SK-N-SH (cell line): ENCODE measurements around the gene NR5A2.

ENCODE experiments used
- CTCF ChIP-seq: fragments of 200-600 bp; sonication (generic); IDR thresholded peaks from 2 replicates; pipeline ENCODE4 v1.6.1; 2017; ENCODE audit warnings: antibody characterized with exemption, mild to moderate bottlenecking, moderate library complexity
- EP300 ChIP-seq, 2 experiments: IDR thresholded peaks; 2 replicates each; pipeline versions ENCODE4 v1.4.0 to v1.6.1; 2012; ENCODE audit warnings: borderline replicate concordance in 1 of 2, low read depth in 1 of 2, low read length in 1 of 2
- FOSL2 ChIP-seq: IDR thresholded peaks from 2 replicates; pipeline ENCODE4 v1.4.0; 2012; ENCODE audit warnings: low read depth, mild to moderate bottlenecking, moderate library complexity, borderline replicate concordance
- JUND ChIP-seq: IDR thresholded peaks from 2 replicates; pipeline ENCODE4 v1.4.0; 2012
- PBX3 ChIP-seq: IDR thresholded peaks from 2 replicates; pipeline ENCODE4; 2012
- POLR2AphosphoS5 ChIP-seq: IDR thresholded peaks from 2 replicates; pipeline ENCODE4 v1.6.1; 2012; ENCODE audit warnings: low read depth, low read length
- REST ChIP-seq: IDR thresholded peaks from 2 replicates; pipeline ENCODE4 v1.6.1; 2012; ENCODE audit warnings: mild to moderate bottlenecking, low read depth, low read length, moderate library complexity

GRCh38 chr1:200134116-200134515, 106.6 kb downstream of the NR5A2 start:
- no peak for TF ChIP-seq POLR2AphosphoS5
- no peak for TF ChIP-seq JUND
- TF ChIP-seq EP300 (IDR thresholded peaks at IDR 0.05; ENCODE audit: borderline replicate concordance in 1 of 2, low read depth in 1 of 2, low read length in 1 of 2) = no peak
- no peak for TF ChIP-seq FOSL2
- no peak for TF ChIP-seq CTCF
- TF ChIP-seq PBX3 = no peak
- TF ChIP-seq REST = no peak
